Endodermal cell (in vitro differentiated cells): ENCODE measurements around the gene ITPK1. TPM values are rescaled to one million over a fixed set of nuclear protein-coding genes. Genes with fewer than 3 reads are reported as not detected.

Source experiments
- DNase-seq: peaks from one replicate; pipeline ENCODE4 v3.0.0-alpha.2; 2017
- H3K27ac ChIP-seq: 2 replicates; pipeline ENCODE4 v1.5.1; 2013; ENCODE audit warnings: mild to moderate bottlenecking, low read depth, low read length, moderate library complexity
- H3K27me3 ChIP-seq: 2 replicates; pipeline ENCODE4 v1.6.1; 2013; ENCODE audit warnings: mild to moderate bottlenecking, low read length, moderate library complexity; ENCODE audit not compliant: insufficient read depth, control insufficient read depth, poor library complexity, severe bottlenecking
- H3K36me3 ChIP-seq: 2 replicates; pipeline ENCODE4 v1.7.0; 2013; ENCODE audit warnings: mild to moderate bottlenecking, low read length, moderate library complexity; ENCODE audit not compliant: control insufficient read depth, insufficient read depth
- H3K4me1 ChIP-seq: one replicate; pipeline ENCODE4 v1.7.0; 2013; ENCODE audit warnings: low read length; ENCODE audit not compliant: control insufficient read depth, insufficient read depth
- H3K4me3 ChIP-seq: 2 replicates; pipeline ENCODE4 v1.5.1; 2013; ENCODE audit warnings: mild to moderate bottlenecking, low read length, moderate library complexity
- H3K9ac ChIP-seq: 2 replicates; pipeline ENCODE4 v1.6.1; 2013; ENCODE audit warnings: mild to moderate bottlenecking, low read length, moderate library complexity; ENCODE audit not compliant: poor library complexity, severe bottlenecking; ENCODE audit errors: extremely low read depth
- H3K9me3 ChIP-seq: 2 replicates; pipeline ENCODE4 v1.6.1; 2013; ENCODE audit warnings: mild to moderate bottlenecking, low read length, moderate library complexity; ENCODE audit not compliant: control insufficient read depth
- H3K27ac Mint-ChIP-seq: 2 replicates; pipeline ENCODE4 v1.8.0; 2020; ENCODE audit warnings: mixed read lengths
- H3K27me3 Mint-ChIP-seq: 2 replicates; pipeline ENCODE4 v1.8.0; 2021; ENCODE audit warnings: mild to moderate bottlenecking, mixed read lengths; ENCODE audit not compliant: insufficient read depth
- H3K36me3 Mint-ChIP-seq: 2 replicates; pipeline ENCODE4 v1.8.0; 2020; ENCODE audit warnings: low read depth, mixed read lengths
- H3K4me1 Mint-ChIP-seq: 2 replicates; pipeline ENCODE4 v1.8.0; 2020; ENCODE audit warnings: mixed read lengths
- H3K4me3 Mint-ChIP-seq: 2 replicates; pipeline ENCODE4 v1.8.0; 2020; ENCODE audit warnings: mild to moderate bottlenecking, moderate library complexity, mixed read lengths
- H3K9me3 Mint-ChIP-seq: 2 replicates; pipeline ENCODE4 v1.8.0; 2020; ENCODE audit warnings: mild to moderate bottlenecking, mixed read lengths
- CTCF ChIP-seq: fragments of 200-600 bp; sonication (generic); conservative IDR thresholded peaks from 2 replicates; pipeline ENCODE4 v1.5.0; 2021; ENCODE audit warnings: antibody characterized with exemption, mild to moderate bottlenecking
- WGBS, 2 experiments: methylation state at CpG; one replicate each; pipeline versions ENCODE4 v1.1.5 to v1.1.7; 2013; ENCODE audit warnings: missing lambda C conversion rate in 2 of 2, mixed read lengths in 1 of 2; ENCODE audit not compliant: insufficient coverage in 1 of 2, insufficient read length in 1 of 2; 5-methylcytosine and 5-hydroxymethylcytosine counted together
- total RNA-seq, 2 donors: library from RNA; stranded (reverse); fragmentation: NEBNext Ultra II Directional in 1 of 2; extraction: Animal tissue kit (Norgen Biotek cat#: 25700) in 1 of 2; gene quantifications; 2 replicates in 1 of 2; 3 replicates in 1 of 2; pipeline ENCODE4 v1.2.1, GENCODE V29; 2021

The ITPK1 gene
- total RNA-seq, 2 donors from 2014 or later, result 59.9 to 66.9 TPM

DNA sequence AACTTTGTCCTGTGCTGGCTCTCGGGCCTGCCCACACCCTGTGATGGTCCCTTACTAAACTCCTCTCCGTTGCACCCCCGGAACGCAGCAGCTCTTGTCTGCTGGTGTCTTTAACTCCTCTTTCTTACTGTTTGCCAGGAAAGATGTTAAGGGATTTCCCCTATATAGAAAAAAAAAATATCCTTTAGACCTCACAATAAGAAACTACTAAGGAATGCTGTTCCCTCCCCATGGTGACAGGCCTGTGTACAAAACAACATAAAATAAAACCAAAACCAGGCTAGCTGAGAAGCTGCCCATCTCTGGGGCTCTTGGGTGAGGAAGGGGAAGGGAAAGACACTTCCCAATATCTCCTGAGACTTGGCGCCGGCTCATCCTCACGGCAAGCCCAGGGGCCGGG is 97.4 kb downstream of the ITPK1 start:
- no peak for TF ChIP-seq CTCF
- no peaks in the 10 kb centered on the region for H3K27me3 Mint-ChIP-seq
- peaks cover 4% of the 10 kb centered on the region for H3K36me3 Mint-ChIP-seq
- Histone ChIP-seq H3K4me1 (no peaks in the 10 kb centered on the region), H3K4me3 (no peak overlapping the region), H3K27ac (no peak overlapping the region), H3K27me3 (no peaks in the 10 kb centered on the region), H3K9ac (no peak overlapping the region), H3K9me3 (no peaks in the 10 kb centered on the region), H3K36me3 (peaks cover 5% of the 10 kb centered on the region)
- WGBS, 2 experiments, result 94 to 95% methylated on average over 4 to 8 of the region's 8 CpGs
- H3K27ac Mint-ChIP-seq, result peak overlapping the region; percentile 62
- no peak overlapping the region for H3K4me3 Mint-ChIP-seq
- no peak for DNase-seq
- peaks cover 14% of the 10 kb centered on the region for H3K4me1 Mint-ChIP-seq
- no peaks in the 10 kb centered on the region for H3K9me3 Mint-ChIP-seq

GRCh38 chr14:93017898-93018297 is 97.8 kb downstream of the ITPK1 start:
- Histone ChIP-seq H3K36me3 (peaks cover 5% of the 10 kb centered on the region), H3K4me3 (no peak overlapping the region), H3K9ac (no peak overlapping the region), H3K4me1 (no peaks in the 10 kb centered on the region), H3K9me3 (no peaks in the 10 kb centered on the region), H3K27me3 (no peaks in the 10 kb centered on the region), H3K27ac (no peak overlapping the region)
- TF ChIP-seq CTCF, result no peak
- 87 to 100% methylated on average over 3 to 10 of the region's 10 CpGs for WGBS, 2 experiments
- H3K9me3 Mint-ChIP-seq, result no peaks in the 10 kb centered on the region
- no peak for DNase-seq
- H3K36me3 Mint-ChIP-seq, result peaks cover 4% of the 10 kb centered on the region
- no peaks in the 10 kb centered on the region for H3K27me3 Mint-ChIP-seq
- no peak overlapping the region for H3K4me3 Mint-ChIP-seq
- H3K4me1 Mint-ChIP-seq, result peaks cover 14% of the 10 kb centered on the region
- peak overlapping the region; percentile 62 for H3K27ac Mint-ChIP-seq

DNA sequence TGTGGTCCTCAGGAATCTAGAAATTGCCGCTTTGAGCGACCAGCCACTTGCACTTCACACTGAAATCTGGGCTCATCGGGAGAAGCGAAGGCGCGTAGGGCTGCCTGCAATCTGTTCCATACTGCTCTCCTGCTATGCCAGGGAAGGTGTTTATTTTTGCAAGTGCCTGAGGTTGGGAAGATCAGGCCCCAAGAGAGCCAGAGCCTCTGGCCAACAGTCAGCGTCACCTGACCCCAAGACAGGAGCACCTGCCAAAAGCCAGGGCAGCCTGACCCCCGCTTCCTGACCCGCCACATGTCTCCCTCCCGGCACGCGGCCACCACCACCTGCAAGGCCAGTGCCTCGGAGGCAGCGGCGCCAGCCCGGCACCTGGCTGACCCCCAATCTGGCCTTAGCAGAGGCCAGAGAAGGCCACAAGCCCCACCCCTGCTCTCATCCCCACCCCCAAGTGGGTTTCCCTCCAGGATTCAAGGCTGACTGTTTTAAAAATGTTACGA is 98.4 kb downstream of the ITPK1 start:
- Mint-ChIP-seq H3K4me1 (peaks cover 14% of the 10 kb centered on the region), H3K4me3 (no peak overlapping the region), H3K27me3 (no peaks in the 10 kb centered on the region), H3K36me3 (peaks cover 4% of the 10 kb centered on the region), H3K27ac (no peak overlapping the region), H3K9me3 (no peaks in the 10 kb centered on the region)
- H3K9ac ChIP-seq, result no peak overlapping the region
- no peak overlapping the region for H3K4me3 ChIP-seq
- no peaks in the 10 kb centered on the region for H3K27me3 ChIP-seq
- H3K36me3 ChIP-seq, result peaks cover 5% of the 10 kb centered on the region
- no peak for TF ChIP-seq CTCF
- no peaks in the 10 kb centered on the region for H3K4me1 ChIP-seq
- no peaks in the 10 kb centered on the region for H3K9me3 ChIP-seq
- no peak overlapping the region for H3K27ac ChIP-seq
- DNase-seq, result no peak
- 95 to 96% methylated on average over 13 to 17 of the region's 17 CpGs for WGBS, 2 experiments
